GM19438 (cell line): ENCODE results near the gene PRKACB.
"Not testable (repeated sequence)": the region's sequence is repeated elsewhere in the genome, so short reads cannot be mapped to it uniquely, and the experiment has no call there.

Experiments used
- ATAC-seq: cut with Tn5 transposase; IDR thresholded peaks from one replicate; pipeline ENCODE4 v1.9.1; 2021; ENCODE audit warnings: low read depth; ENCODE audit not compliant: unreplicated experiment

PRKACB gene

GRCh38 chr1:84143796-84144565 is at the start of gene PRKACB:
TSS of gene PRKACB (plus strand) at chr1:84144271. CDS start at chr1:84144362, 91 bp downstream.
- ATAC-seq = peak; percentile 92

GRCh38 chr1:84095308-84095707 is 48.8 kb upstream of the PRKACB start:
- ATAC-seq = no peak

- ATAC-seq = no peak
Measured at GRCh38 chr1:84096176-84096575, 47.9 kb upstream of the PRKACB start.

- ATAC-seq = no peak
Measured at GRCh38 chr1:84101204-84101603, 42.9 kb upstream of the PRKACB start.

- no peak for ATAC-seq
Measured at GRCh38 chr1:84103197-84103992, 40.7 kb upstream of the PRKACB start.

- ATAC-seq = not testable (repeated sequence)
Measured at GRCh38 chr1:84107538-84107937, 36.5 kb upstream of the PRKACB start.

- no peak for ATAC-seq
Measured at GRCh38 chr1:84107955-84108354, 36.1 kb upstream of the PRKACB start.

- no peak for ATAC-seq
Measured at GRCh38 chr1:84108900-84109578, 35.0 kb upstream of the PRKACB start.

- no peak for ATAC-seq
Measured at GRCh38 chr1:84110629-84111028, 33.4 kb upstream of the PRKACB start.

- ATAC-seq = no peak
Measured at GRCh38 chr1:84116558-84116957, 27.5 kb upstream of the PRKACB start.

- no peak for ATAC-seq
Measured at GRCh38 chr1:84117868-84118267, 26.2 kb upstream of the PRKACB start.

- no peak for ATAC-seq
Measured at GRCh38 chr1:84121360-84121759, 22.7 kb upstream of the PRKACB start.

GRCh38 chr1:84122780-84123382 is 21.2 kb upstream of the PRKACB start:
- ATAC-seq = no peak

- ATAC-seq = no peak
Measured at GRCh38 chr1:84133479-84133878, 10.6 kb upstream of the PRKACB start.

- ATAC-seq = no peak
Measured at GRCh38 chr1:84135341-84135740, 8.7 kb upstream of the PRKACB start.

- no peak for ATAC-seq
Measured at GRCh38 chr1:84141182-84142003, 2.7 kb upstream of the PRKACB start.

GRCh38 chr1:84145068-84145467 is 997 bp downstream of the PRKACB start:
- ATAC-seq = no peak

GRCh38 chr1:84146411-84147032 is 2.5 kb downstream of the PRKACB start:
- ATAC-seq = no peak

- no peak for ATAC-seq
Measured at GRCh38 chr1:84148758-84149157, 4.7 kb downstream of the PRKACB start.

- ATAC-seq = peak; percentile 83
Measured at GRCh38 chr1:84152649-84153056, 8.6 kb downstream of the PRKACB start.
